Ecto neural progenitor cell (in vitro differentiated cells): ENCODE data around the gene FCGR3B.
"Not testable (repeated sequence)": the region's sequence is repeated elsewhere in the genome, so short reads cannot be mapped to it uniquely, and the experiment has no call there.

Experiments used
- DNase-seq: peaks from one replicate; pipeline ENCODE4 v3.0.0-alpha.2; 2018; ENCODE audit warnings: low spot score

The FCGR3B gene

DNA sequence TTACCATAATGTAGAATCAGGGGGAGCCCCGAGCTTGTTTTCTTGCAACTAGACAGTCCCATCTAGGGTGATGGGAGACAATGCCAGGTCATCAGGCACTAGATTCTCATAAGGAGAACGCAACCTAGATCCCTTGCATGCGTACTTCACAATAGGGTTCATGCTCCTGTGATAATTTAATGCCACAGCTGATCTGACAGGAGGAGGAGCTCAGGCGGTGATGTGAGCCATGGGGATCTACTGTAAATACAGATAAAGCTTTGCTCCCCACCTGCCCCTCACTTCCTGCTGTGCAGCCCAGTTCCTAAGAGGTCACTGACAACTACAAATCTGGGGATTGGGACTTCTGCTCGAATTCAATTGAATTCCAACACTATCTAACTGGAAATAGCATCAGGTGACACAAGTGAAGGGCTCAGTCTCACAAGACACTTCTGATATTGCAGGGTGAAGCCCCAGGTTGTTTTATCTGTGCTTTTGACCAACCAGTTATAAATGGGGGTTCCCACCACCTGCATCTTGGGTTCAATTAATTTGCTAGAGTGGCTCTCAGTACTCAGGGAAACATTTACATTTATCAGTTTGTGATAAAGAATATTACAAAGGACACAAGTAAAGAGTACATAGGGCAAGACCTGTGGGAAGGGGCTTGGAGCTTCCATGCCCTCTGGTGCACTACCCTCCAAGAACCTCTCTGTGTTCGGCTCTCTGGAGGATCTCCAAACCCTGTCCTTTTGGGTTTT, 7.4 kb upstream of the FCGR3B start:
- not testable (repeated sequence) for DNase-seq

DNA sequence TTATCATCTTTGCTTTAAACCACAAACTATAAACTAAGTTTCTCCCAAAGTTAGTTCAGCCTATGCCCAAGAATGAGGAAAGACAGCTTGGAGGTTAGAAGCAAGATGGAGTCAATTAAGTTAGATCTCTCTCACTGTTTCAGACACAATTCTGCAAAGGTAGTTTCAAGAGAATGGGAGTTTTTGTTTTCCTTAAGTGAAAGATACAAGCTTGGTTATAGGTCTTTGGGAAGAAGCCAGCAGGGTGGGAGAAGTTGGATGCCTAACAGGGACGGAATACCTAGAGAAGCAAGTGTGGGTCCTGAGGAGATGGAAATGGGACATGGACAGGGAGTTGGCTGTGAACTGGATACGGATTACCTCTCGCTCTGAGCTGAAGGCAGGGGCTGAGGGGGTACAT, 6.0 kb upstream of the FCGR3B start:
- DNase-seq = not testable (repeated sequence)

DNA sequence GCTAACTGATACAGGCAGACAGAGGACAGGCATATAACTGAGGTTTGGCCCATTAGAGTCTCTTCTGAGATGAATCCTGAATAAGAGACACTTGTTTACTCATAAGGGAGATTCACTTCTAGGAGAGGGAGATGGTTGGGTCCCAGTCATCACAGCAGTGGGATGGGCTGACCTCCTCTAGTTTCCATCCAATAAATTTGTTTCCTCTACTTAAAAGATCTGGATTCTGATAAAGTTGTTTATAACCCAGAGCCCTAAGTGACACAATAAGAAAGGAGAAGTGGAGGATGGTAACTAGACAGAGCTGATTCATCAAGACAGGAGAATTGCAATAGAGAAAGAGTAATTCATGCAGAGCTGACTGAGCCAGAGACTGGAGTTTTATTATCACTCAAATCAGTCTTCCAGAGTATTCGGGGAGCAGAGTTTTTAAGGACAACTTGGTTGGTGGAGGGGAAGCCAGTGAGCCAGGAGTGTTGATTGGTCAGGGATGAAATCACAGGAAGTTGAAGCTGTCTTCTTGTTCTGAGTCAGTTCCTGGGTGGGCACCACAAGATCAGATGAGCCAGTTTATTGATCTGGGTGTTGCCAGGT, 5.3 kb upstream of the FCGR3B start:
- not testable (repeated sequence) for DNase-seq

DNA sequence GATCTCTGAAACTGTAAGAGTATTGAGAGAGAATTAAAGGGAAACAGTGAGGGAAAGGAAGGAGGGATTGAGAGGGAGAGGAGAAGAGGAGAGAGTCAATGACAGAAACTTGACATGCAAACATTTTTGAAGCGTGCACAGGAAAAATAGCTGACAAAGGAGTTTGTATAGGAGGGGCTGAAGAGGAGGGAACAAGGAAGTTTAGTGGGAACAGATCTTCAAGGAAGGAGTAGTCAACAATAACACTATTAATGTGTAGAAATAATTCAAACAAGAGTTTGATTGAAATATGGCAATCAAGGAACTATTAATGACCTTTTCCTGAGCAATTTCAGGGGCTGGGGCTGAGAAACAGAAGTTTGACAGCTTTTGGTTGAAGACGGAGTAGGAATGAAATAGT, 4.0 kb upstream of the FCGR3B start:
- not testable (repeated sequence) for DNase-seq

DNA sequence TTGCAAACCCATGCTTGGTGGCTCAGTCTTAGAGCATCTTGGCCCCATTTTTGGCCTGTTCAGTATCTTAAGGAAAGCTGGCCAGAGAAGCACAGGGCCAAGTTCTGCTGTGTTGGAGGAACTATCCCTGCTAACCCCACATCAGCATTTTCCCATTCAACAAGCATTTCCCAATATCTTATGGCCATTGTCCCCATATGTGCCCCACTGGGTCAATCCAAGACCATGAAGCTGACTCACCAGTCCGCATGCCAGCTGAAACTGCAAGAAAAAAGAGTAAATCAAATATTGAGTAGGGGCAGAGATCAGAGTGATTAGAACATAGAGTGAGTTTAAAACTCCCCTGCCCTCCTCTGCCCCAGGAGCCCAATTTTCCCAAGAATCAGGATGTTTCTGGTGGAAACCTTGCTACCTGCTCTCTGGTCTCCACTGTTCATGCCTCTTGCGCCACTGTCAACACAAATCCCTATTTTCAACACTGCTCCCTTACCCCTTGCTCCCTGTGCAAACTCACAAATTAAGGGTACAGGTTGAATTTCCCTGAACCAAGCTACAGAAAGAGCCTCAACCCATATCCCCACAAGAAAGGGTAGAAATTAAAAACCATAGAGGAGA, 741 bp downstream of the FCGR3B start:
- not testable (repeated sequence) for DNase-seq

DNA sequence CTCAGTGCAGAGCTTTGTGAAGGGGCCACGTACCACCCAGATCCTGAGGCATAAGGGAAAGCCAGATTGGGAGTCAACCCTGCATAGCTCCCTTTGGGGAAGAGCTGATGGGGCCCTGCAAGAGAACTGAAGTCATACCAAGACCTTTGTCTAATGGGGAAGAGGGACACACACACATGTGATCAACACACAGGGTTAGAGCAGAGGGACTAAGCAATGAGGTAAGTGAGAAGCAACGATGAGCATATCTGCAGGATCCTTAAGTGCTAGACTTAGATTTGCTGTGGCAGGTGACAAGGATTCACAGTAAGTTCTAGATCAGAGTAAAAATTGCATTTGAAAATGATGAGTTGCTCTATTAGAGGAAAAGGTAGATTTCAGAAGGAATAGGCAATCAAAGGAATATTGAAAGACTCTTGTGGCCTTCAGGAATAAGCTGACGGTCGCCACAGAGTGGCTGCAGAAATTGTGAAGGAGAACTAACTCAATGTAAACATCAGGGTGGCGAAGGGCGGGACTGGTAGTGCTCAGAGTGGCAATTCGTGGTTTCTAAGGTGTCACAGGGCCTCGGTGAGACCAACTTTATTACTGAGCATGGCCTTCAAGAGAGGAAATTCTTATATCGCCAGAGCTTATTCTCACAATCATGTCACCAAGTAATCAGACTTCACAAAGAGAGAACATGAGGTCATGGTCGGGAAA, 4.4 kb downstream of the FCGR3B start:
- not testable (repeated sequence) for DNase-seq

DNA sequence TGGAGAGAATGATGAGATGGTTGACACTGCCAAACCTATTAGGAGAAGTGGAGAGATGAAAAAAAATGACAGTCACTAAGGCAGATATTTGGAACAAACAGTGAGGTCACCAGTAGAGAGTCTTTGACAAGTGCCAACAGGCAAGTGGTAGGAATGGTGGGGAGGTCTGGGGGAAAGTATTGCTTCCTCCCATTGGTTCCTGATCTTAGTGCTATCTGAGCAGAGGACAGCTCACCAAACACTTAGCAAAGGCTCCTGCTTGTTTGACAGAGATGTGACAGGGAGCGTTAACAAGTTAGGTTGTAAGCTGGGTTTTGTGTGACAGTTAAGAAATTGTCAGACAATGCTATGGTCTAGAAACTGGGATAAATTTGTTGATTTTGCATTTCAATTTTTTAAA, 6.4 kb downstream of the FCGR3B start:
- DNase-seq = not testable (repeated sequence)

DNA sequence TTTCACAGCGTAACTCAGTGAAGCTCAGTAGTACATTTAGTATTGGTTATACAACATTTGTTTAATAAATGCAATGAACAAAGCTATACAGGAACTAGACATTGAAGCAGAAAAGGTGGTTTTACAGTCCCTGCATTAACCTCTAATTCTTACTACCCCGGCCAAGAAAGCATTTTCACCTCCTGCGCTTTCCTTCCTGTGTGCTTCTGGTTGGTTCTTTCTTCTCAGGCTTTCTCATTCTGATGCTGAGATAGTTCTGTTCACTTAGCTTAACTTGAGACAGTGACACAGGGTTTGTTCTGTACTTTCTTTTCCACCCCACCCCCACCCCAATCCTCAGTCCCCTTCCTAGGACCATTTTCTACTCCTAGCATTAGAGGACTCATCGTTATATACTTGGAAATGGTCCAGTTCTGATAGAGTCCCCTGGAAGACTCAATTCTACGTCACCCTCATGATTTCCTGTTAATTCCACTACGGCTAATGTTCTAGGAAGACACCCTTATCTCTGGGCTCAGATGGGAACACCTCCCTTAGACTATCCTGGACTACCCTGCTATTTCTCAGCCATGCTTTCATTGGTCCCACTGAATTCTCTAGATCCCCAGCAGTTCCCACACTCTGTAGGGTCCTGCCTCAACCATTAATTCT, 7.5 kb downstream of the FCGR3B start:
- not testable (repeated sequence) for DNase-seq

DNA sequence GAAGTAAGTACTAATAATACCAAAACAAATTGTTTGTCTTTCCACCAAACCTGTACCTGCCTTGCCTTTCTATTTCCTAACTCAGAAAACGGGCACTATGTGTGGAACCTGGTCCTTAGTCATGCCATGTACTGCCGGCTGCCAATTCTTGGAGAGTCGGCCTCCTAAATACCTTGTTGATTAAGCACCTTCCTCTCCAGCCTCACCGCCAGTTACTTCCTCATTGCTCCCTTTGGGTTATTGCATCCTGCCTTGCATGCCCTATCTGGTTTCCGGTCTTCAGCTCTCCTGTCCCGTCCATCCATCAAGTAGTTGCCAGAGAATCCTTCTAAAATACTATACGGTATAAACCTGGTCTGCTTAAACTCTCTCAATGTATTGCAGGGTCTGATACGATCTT, 8.9 kb downstream of the FCGR3B start:
- not testable (repeated sequence) for DNase-seq

DNA sequence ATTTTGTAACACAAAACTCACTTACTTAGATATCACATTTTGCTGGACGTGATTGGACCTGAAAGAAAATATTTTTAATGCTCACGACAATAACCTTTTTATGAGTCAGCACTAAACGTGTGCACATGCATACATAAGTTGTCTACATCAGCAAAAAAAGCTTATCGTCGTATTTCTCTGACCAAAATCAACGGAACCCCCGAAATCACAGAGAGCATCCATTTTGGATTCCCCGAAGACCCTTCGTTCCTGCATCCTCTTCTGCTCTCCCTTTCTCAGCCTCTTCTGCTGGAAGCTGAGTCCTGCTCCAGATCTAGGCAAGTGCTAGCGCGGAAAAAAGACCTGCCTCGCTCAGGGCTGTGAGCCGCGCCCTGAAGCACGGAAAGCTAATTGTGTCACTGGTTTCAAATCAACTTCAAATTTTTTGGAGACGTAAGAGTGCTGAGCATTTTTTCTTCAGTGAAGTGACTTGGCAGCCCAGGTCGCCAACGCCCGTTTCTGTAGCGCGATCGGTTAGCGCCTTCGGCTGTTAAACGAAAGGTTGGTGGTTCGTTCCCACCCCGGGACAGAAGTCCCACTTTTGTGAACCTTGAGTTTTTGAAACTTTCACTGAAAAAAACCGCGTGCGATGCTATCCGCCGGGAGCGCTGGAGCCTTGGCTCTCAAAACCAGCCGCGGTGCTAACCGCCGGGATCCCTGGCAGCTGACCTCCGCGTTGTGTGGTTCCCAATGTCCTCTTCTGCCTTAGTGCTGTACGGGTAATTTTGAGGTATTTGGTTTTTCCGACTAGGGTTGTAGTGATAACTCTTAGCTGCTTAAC, 9.6 kb downstream of the FCGR3B start:
- peak; percentile 81 for DNase-seq

DNA sequence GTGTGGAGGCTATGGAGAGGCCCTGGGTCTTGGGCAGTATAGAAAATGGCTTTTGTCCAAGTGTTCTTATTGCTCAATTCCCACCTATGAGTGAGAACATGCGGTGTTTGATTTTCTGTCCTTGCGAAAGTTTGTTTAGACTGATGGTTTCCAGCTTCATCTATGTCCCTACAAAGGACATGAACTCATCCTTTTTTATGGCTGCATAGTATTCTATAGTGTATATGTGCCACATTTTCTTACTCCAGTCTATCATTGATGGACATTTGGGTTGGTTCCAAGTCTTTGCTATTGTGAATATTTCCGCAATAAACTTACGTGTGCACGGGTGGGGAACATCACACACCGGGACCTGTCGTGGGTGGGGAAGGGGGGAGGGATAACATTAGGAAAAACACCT, 10.6 kb downstream of the FCGR3B start:
- DNase-seq = not testable (repeated sequence)

DNA sequence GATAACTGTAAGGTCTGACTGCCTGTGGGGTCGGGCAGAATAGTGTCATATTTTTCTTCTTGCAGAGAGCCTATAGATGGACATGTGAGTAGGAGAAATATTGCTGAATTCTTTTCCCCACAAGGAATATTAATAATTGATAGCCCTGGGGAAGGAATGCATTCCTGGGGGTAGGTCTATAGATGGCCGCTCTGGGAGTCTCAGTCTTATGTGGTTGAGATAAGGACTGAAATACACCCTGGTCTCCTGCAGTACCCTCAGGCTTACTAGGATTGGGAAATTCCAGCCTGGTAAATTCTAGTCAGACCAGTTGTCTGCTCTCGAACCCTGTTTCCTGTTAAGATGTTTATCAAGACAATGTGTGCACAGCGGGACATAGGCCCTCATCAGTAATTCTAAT, 12.5 kb downstream of the FCGR3B start:
- DNase-seq = not testable (repeated sequence)

DNA sequence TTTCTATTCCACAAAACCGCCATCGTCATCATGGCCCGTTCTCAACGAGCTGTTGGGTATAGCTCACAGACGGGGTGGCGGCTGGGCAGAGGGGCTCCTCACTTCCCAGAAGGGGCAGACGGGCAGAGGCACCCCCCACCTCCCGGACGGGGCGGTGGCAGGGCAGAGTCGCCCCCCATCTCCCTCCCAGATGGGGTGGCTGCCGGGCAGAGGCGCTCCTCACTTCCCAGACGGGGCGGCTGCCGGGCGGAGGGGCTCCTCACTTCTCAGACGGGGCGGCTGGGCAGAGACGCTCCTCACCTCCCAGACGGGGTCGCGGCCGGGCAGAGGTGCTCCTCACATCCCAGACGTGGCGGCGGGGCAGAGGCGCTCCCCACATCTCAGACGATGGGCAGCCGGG, 14.6 kb downstream of the FCGR3B start:
- DNase-seq = not testable (repeated sequence)

DNA sequence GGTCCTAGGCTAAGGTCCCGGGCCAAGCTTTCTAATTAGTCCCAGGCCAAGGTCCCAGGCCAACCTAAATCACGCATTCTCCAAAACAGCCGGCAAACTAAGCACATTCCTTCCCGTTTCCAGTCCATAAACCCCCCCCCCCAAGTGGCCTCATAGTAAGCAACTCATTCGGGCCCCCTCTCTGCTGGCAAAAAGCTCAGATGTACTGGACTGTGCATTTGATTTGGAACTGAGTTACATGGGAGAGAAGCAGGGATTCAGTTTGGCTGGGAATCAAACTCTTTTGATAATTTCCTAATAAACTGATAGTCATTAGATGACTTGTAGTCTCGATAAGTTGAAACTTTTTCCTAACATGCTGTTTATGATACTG, 17.8 kb downstream of the FCGR3B start:
- DNase-seq = not testable (repeated sequence)

DNA sequence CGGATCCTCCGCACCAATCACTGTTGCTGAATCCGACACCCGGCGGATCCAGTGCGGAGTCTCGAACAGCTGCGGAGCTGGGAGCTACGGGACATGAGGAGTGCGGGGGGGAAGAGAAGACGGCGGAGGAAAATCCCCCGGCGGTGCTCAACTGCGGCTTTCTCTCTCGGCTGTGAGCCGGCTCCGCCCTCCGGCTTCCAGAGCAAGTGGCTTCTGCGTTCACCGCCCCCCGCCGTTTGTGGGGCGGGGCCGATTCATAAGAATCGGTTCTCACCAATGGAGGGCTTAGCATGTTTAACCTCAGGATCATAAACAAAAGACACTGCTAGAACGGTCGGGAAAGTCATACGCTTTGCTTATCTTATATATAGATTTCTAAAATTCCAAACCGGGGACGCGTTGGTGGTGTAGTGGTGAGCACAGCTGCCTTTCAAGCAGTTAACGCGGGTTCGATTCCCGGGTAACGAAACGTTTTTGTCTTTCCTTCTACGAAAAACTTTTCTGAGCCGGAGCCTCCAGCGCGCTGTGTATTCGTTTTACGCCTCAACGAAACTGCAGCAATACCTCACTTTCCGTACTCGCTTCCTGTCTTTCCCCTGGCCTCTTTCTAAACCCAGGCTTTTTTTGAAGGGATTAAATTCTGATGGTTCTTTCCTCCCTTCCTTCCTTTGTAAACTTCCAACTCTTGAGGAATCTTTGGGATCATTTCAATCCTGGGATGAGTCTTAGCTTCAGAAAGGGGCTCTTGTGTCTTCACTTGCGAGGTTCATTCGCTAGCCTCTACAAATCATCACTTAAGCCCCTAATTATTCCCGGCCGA, 18.4 kb downstream of the FCGR3B start:
- DNase-seq = peak; percentile 94

DNA sequence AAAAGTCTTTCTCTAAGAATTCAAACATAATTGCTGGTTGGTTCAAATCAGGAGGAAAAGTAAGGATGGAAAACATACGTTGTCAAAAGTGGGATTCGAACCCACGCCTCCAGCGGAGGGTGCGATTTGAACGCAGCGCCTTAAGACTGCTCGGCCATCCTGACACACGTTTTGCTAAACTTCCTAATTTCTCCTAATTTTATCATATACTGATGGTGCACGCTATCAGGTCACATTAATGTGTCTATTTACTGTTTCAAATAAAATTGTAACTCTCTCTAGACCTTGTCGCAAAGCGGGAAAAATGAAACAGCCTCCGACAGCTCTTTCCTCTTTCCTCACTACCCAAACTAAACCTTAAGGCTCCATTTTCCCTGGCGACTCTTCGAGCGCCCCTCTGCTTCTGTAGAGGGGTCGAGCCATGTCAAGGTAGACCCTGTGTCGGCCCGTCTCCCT, 19.1 kb downstream of the FCGR3B start:
- DNase-seq = not testable (repeated sequence)

DNA sequence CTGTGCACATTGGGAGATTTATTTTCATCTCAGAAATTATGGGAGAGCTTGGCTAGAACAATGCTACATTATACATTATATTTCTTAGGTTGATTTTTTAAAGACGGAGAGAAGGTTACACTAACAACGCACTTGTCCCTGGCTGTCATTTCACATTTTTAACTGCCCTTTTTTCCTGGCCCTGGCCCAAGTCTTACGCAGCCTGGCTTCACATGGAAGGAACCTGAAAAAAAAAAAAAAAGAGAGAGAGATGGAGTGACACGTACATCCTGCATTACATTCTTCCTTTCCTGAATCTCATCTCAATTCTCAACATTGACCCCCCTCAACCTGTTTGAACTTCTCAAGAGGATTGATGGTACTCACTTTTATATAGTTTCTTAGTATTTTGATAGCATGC, 20.8 kb downstream of the FCGR3B start:
- not testable (repeated sequence) for DNase-seq

DNA sequence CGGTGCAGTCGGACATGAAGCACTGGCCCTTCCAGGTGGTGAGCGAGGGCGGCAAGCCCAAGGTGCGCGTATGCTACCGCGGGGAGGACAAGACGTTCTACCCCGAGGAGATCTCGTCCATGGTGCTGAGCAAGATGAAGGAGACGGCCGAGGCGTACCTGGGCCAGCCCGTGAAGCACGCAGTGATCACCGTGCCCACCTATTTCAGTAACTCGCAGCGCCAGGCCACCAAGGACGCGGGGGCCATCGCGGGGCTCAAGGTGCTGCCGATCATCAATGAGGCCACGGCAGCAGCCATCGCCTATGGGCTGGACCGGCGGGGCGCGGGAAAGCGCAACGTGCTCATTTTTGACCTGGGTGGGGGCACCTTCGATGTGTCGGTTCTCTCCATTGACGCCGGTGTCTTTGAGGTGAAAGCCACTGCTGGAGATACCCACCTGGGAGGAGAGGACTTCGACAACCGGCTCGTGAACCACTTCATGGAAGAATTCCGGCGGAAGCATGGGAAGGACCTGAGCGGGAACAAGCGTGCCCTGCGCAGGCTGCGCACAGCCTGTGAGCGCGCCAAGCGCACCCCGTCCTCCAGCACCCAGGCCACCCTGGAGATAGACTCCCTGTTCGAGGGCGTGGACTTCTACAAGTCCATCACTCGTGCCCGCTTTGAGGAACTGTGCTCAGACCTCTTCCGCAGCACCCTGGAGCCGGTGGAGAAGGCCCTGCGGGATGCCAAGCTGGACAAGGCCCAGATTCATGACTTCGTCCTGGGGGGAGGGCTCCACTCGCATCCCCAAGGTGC, 24.2 kb downstream of the FCGR3B start:
- DNase-seq = not testable (repeated sequence)

DNA sequence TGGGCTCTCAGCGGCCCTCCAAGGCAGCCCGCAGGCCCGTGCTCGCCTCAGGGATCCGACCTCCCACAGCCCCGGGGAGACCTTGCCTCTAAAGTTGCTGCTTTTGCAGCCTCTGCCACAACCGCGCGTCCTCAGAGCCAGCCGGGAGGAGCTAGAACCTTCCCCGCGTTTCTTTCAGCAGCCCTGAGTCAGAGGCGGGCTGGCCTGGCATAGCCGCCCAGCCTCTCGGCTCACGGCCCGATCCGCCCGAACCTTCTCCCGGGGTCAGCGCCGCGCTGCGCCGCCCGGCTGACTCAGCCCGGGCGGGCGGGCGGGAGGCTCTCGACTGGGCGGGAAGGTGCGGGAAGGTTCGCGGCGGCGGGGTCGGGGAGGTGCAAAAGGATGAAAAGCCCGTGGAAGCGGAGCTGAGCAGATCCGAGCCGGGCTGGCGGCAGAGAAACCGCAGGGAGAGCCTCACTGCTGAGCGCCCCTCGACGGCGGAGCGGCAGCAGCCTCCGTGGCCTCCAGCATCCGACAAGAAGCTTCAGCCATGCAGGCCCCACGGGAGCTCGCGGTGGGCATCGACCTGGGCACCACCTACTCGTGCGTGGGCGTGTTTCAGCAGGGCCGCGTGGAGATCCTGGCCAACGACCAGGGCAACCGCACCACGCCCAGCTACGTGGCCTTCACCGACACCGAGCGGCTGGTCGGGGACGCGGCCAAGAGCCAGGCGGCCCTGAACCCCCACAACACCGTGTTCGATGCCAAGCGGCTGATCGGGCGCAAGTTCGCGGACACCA, 25.0 kb downstream of the FCGR3B start:
- DNase-seq = not testable (repeated sequence)
